ENCODE data around the gene CPNE4. TPM values are rescaled to one million over a fixed set of nuclear protein-coding genes. Genes with fewer than 3 reads are reported as not detected.
A peak's percentile ranks its signal among the peaks of the same experiment; 100 is the strongest.

Gene CPNE4
- total RNA-seq, 1 donor from 2014 or later: not detected

DNA sequence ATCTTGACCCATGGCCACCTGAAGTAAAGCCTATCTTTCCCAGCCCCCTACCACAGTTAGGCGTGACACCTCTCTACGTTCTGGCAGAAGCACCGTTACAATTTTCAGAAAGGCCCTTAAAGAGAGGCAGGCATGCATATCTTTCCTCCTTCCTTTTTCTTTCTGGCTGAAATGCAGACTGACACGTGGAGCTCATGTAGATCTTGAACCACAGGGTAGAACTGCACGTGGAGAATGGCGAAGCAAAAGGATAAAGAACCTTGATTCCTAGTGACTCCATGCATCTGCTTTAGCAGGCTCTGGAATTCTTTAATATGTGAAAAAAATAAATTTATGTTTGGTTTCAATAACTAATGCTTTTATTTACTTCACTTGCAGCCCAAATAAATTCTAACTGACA lies 166.6 kb downstream of the CPNE4 start:
- DNase-seq: no peak

DNA sequence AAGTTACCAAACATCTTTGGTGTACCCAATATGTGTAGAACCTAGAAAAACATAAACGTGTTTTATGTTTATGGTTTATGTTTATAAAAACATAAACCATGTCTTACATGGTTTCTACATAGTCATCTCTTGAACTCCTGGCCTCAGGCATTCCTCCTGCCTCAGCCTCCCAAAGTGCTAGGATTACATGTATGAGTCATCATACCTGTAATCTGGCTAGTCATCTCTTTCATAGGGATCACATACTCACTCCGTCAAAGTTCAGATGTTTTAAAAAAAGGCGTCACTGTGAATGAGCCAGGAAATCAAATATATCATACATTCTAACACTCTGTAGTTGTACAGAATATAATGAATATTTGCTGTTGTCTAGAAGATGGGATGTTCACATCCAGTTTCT lies 178.6 kb downstream of the CPNE4 start:
- no peak for DNase-seq

DNA sequence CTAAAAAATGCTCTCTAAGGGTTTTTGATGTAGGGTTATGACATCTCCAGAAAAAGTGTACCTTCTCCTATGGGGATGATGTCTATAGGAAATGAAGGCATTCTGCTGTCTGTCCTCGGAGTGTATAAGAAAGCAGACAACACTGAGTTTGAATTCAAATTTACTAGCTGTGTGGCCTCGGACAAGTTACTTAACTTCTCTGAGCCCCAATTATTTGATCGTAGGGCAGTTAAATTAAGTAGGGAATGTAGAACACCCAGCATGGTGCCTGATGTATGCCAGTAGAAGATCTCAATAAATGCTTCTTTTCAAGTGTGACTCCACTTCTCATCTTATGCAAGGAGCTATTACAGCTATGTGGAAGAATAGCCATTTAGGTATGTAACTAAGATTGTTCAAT lies 184.6 kb downstream of the CPNE4 start:
- DNase-seq: no peak

DNA sequence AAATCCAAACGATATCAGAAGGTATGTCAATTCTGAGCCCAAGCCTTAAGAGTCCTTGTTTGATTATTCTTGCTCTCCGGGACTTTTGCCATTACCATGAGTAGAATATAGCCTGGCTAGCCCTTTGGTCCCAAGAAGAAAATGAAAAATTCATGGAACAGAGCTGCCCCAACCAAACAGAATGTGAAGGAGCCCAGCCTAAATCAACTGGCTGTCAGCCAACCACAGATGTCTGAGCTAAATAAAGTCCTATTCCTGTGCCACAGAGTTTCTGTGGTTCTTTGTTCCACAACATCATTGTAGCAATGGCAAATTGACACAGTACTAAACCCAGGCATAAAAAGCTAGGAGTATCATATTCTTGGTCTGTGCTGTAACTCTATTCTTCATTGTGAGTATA lies 185.2 kb downstream of the CPNE4 start:
- DNase-seq: no peak

DNA sequence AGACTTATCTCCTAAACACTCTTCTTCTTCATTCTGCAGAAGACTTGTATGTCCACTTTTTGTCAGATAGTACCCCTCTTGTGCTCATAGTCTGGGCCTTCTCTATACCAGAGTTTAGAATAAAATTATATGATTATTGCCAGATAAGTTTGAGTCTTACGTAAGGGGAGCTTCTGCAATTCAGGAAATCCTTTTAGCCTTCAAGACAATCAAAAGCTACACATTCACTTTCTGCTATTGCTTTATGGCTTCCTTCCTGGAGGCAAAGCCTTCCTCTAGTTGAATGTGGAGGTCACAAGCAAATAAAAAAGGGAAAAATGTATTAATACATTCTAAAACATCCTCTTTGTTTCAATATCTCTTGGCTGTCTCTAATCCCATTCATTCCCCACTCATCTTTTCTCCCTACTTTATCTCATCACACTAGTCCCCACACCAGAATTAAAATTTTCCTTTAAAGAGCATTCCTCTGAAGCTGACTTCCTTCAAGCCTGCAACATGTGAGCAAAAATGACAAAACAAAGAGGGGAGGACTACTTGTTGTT lies 186.8 kb downstream of the CPNE4 start:
- DNase-seq: peak; percentile 3

DNA sequence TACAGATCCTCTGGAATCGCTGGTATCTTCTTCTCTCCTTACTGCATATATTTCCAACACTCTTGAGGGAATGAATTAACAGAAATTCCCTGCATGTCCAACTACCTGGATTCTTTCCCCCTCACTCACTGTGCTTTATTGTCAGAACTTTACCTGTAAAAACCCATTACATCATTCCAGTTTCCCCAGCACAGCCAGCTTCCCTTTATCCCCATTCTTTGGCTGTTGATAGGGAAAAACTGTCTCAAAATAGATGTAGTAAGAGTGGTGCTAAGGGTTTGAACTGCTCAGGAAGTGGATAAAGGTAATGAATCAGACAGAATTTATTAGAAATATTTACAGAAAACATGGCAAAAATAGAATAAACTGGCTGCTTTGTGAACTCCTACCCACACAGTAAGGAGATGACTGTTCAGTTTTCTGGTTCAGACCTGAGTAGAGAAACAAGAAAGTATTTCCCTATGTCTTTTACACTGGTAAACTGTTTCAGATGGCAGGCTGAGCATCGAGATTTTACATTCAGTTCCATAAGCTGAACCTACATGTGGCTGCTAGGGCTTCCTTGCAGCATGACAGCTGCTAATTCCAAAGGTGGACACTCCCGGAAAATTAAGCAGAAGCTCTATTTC lies 188.4 kb downstream of the CPNE4 start:
- no peak for DNase-seq

DNA sequence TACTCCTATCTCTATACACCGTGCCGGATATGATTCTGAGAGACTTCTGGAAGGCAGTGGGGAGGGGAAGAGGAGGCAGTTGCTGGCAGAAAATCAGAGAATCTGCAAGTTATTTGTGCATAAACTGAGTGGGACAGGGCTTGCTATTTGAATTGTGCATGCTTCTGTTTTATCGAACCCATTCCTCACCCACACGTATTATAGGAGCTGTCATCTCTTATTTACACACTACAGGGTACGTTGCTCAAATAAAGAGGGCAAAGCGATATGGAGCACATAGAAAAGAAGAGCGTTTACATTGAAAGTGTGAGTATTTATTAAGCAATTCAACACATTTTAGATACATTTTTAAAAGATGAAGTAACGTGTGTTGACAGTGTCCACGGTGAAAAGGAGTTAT lies 191.6 kb downstream of the CPNE4 start:
- DNase-seq: no peak

DNA sequence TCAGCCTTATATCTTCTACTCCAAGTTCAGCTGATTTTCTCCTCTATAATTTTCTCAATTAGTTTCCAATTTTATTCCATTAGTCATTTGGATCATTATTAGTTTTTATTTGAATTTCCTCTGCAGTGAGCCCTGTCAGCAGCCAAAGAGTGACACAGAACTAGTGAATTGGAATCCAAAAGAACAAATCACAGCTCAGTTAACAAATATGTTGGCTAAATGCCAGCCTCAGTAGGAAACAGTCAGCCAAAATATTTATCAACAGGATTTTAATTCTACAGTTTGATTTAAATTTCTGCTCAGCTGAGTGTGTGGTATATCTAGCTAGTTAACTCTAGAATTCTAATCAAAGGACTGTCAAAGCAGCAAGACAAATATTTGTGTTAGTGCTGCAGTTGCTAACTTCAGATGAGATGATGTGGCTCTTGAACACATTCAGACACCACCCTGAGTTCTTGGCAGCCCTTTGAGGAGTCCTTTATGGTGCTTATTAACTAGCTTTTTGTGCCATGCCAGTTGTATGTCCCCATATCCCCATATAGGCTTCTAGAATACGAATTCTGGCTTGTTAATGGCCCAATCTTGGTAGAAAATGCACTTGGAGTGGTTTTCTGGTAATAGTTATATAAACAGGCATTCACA lies 194.5 kb downstream of the CPNE4 start:
- no peak for DNase-seq

DNA sequence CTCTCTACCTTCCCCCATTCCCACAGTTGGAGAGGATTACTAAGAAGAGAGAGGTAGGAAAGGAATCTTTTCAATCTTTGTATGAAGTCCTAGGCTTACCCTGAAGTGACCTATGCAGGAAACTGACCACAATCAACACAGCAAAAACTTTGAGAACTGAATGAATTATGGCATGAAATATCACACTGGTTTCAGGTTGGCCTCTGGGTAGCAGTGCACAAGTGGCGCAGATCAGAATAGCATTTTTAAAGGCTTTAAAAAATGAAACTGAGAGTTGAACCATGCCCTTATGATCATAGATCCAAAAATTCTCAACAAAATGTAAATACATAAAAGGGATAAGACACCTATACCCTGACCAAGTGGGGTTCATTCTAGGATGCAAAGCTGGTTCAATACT lies 198.9 kb downstream of the CPNE4 start:
- DNase-seq: no peak

DNA sequence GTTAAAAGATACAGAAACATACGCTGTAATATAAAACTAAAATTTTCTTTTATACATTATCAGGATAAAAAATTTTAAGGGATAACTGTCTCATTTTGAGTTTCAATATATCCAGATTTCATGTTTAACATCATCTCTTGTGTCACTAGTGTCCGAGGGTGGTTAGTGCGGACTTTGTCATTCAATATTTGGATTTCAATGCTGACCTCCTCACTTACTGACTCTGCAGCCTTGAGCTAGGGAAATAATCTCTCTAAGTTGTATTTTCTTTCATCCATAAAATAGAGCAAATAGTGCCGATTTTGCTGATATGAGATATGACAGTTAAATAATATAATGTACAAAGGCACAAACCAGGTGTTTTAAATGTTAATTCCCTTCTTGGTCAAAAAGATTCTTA lies 203.2 kb downstream of the CPNE4 start:
- DNase-seq: no peak

DNA sequence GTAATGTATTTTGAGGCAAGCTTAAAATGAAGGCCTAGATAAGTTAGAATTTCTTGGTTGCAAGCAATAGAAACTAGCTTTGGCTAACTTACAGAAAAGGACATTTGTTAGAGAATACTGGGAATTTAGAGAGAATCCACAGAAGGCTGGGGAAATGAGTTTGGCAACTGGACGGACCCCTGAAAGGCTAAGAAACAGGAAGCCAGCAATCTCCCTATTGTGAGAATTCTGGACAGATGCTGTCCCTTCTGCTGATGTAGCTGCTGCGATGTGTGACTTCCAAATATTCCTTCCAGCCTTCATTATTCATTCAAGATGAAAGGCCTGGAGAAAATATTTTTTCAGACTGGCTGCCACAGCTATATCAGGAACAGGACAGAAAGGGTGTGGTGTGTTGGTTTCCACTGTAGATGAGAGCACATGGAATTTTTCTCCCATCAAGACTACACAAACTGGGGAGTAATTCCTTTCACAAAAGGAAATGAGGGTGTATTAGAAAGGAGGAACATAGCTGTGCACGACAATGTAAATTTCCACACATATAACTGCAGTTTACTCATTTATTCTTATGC lies 213.5 kb downstream of the CPNE4 start:
- DNase-seq: no peak

DNA sequence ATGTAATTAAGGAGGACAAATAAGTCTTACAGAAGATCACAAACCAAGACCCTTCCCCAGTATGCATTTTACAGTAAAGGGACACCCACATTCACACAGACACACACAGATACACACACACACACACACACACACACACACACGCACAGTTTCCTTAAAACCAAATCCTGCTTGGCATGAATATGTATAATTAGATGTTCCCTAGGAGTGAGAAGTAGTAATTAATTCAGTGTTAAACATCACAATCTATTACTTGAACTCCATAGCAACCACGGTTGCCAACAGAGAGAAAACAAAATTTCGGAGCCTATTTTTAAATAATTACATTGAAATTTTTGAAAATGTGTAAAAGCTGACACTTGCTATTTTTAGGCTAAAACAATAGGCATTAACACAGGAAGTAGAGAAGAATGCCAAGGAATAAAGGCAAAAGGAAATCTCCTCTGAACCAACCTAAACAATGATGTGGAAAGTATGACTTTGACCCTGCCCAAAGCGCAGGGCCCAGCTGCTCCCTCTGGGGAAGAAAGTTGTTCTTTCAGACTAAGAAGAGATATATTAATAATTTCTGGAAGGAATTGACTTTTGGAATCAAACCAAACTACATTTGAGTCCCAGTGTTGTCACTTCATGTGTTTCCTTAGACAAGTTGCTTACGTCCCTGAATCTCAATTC lies 215.3 kb downstream of the CPNE4 start:
- DNase-seq: peak; percentile 46

DNA sequence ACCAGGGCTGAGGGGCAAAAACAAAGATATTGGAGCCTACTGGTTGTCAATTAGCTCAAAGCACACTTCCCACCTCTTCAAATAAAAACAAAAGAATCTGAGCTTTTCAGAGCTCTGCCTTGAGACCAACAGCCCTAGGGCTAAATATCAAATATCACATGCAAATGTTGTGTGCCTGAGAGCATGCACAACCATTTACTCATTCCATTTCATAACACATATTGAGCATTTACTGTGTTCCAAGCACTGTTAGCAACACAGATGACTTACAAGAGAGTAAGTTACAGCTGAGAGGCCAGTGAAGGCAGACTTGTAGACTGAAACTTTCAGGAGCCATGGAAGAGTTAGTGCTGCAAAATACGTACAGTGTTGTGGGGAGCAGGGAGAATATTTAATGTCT lies 222.4 kb downstream of the CPNE4 start:
- DNase-seq: no peak

DNA sequence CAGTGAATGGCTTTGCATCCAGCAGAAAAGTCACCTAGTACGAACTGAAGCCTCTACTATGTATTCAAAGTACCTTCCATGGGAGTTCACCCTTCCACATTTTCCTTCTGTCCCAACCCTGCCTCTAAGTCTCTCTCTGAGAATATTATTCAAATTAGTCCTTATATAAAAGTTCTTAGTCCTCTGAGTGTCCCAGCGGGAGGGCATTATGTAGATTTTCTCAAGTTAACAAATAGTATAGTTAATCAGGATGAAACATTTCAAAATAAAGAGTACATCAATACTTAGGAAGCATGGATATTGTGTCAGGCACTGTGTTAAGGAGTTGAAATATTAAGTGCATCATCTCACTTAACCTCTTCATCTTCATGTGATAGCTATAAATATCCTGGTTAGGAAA lies 223.3 kb downstream of the CPNE4 start:
- DNase-seq: no peak

DNA sequence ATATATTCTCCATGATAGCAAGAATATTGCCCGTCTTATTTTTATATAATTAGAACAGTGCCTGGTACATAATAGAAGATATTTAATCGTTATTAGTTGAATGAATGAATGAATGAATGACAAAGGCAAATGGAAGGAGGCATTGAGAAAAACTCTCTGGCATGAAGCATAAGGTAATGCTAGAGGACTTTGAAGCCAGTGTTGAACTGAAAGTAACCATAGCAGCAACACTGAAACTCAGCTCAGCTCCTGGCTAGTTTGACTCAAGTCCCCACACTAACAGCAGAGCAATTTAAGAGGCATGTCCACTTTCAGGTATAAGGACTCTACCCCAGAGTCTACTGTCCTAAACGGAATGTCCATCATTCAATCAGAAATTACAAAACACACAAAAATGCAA lies 227.0 kb downstream of the CPNE4 start:
- no peak for DNase-seq

DNA sequence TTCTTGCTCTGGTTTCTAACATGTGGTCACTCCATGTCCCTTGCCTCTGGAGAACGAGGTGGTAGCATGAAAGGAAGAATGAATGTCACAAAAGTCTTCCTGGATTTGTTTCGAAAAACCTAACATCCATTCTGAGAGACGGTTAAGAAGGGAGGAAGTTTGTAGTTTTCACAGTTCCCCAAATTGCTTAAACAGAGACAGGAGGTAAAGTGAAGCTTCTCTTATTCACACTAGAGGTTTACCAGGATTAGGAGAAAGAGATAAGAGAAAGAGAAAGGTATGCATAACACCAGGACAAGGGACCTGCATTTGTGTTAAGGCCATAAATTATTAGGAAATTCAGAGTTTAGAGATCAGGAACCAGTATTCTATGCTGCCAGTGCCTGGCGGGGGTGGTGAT lies 228.1 kb downstream of the CPNE4 start:
- no peak for DNase-seq

DNA sequence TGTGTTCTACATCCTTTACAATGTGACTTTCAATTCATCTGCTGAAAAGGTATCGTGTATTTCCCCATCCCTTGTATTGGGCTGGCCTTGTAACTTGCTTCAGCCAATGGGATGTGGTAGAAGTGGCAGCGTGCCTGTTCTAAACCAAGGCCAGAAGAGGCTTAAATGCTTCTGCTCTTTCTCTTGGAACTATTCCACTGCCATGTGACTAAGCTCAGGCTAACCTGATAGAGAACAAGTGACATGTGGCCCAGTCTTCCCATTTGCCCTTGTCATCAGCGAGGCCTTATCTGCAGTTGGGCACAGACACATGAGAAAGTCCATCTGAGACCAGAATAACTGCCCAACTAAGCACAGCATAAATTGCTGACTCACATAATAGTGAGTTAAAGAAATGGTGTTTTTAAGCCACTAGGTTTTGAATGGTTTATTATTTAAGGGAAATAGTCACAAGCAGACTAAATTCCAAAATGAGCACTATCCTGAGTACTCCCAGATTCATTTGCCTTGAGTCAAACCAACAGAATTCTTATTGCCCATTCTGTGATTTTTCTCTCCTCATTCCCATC lies 230.2 kb downstream of the CPNE4 start:
- no peak for DNase-seq

DNA sequence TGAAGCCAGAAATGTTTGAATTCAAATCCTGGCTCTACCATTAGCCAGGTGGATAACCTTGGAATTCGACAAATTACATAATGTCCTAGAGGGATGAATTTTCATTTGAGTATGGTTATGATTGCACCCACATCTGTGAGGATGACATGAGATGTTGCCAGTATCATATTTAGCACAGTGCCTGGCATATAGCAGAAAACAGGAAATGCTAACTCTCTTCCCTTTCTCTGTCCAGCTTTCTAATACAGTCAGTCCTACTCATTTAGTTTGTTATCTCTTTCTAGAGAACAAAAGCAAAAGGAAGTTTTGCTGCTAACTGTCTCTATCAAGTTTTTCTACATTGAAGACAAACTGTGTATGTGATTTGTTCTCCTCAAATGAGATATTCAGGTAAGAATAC lies 231.7 kb downstream of the CPNE4 start:
- DNase-seq: no peak

DNA sequence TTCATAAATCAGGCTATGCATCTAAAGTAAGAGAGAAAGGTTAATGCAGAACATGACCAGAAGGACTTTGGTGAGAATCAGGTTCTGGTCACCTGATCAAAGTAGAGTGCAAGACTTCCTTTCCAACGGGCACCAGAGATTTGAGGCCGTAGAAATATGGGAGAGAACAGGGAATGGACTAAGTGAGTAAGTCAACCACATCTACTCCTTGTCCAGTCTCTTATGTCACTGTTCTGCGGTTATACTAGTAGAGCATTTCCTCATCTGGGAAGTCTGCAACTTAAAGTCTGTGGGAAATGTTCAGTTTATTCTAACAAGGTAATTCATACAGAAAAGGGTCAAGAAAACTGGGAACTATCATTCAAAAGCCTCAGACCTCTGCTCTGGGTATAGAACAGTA lies 232.8 kb downstream of the CPNE4 start:
- DNase-seq: no peak

DNA sequence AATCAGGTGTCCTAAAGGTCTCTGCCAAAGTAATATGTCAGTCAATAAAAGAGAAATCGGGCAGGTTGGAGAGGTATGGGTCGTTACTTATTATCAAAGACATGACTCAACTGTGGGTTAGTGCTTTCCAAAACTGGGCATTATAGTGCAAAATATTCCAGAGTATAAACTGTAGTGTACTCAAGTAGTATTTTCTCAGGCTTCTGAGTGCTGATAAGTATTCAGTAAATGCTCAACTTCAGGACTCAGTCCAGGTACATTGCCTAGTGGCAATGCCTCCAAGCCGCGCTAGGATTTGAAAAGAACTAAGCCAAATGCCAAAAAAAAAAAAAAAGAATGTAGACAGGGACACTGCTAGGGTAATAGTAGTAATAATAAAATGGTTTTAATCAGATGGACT lies 233.2 kb downstream of the CPNE4 start:
- no peak for DNase-seq

DNA sequence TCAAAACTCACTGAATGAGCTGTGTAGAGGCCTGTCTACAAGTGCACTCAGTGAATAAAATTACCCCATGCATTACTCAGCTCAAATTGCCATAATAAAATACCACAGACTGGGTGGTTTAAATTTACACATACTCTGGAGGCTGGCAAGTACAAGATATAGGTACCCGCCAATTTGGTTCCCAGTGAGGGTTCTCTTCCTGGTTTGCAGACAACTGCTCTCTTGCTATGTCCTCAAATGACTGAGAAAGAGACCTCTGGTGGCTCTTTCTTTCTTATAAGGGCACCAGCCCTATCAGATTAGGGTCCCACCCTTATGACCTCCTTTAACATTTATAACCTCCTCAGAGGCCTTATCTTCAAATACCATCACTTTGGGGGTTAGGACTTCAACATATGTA lies 237.0 kb downstream of the CPNE4 start:
- DNase-seq: no peak

DNA sequence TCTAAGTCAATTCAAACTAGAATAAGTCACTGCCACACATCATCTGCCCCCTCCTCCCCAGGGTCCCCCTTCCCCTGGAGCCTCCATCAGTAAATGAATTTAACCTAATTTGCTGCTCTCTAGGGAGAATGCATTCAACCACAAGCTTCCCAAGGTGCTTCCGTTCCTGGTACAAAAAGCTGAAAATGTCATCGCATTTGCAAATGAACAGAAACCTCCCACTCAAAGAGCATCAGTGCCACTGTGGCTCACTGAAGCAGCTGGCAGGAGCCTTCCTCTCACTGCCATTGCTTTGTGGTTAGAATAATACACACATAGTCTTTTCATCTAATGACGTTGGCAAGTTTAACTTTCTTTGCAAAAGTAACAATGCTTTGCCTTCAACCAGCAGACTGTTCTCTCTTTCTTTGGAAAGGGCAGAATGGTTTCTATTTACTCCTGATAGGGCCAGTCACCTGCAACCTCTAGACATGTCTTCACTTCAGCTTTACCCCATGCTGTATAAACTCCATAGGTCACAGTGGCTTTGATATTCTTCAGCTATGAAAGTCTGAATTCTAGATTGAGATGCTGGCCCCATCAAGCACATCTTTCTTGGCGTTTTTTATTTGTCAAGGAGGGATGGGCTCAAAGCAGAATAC lies 238.1 kb downstream of the CPNE4 start:
- DNase-seq: no peak

DNA sequence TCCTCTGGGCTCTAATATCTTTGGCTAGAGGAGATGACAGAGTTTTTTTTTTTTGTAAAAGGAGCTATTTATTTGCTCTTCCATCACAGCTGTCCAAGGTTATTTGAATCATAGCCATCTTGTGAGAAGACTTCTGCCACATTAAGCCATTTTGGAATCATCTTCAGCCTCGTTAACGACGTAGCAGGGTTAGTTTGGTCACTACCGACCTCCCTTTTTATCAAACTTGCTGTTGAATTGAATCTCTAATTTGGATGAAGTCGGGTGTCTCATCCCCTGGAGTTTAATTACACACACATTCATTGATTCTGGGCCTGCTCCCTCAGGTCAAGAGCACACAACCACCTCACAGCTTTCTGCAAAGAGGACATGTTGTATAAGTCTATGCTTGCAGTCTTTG lies 238.7 kb downstream of the CPNE4 start:
- no peak for DNase-seq
